ENCODE data around the gene SPATA46.

GRCh38 chr1:162327144-162327787 is 49.4 kb downstream of the SPATA46 start:
- no peak for TF ChIP-seq CTCF (IDR thresholded peaks at IDR 0.05)
- TF ChIP-seq POLR2A (IDR thresholded peaks at IDR 0.05): no peak
- no peak for TF ChIP-seq POLR2AphosphoS5 (IDR thresholded peaks at IDR 0.05)
- TF ChIP-seq EP300 (IDR thresholded peaks at IDR 0.05): no peak
